MCF 10A (cell line): ENCODE data around the gene ARHGAP24. TPM values are rescaled to one million over a fixed set of nuclear protein-coding genes. Genes with fewer than 3 reads are reported as not detected.

Experiments
- BruUV-seq: library from RNA; stranded (reverse); fragments of 400-500 nt; replicated peaks from 2 replicates; lab custom pipeline; 2021; lab: Mats Ljungman, UMichigan
- CTCF ChIA-PET: fragments of 300-600 bp; sonication (Branson Sonifier 250); formaldehyde crosslinking; extraction: SDS; loops from one replicate; lab custom pipeline; 2021; ENCODE audit warnings: antibody characterized with exemption, inconsistent platforms; lab: Yijun Ruan, JAX
- POLR2A ChIA-PET: fragments of 300-600, 350-650 bp; sonication (Branson Sonifier 250); formaldehyde crosslinking; extraction: SDS; loops from one replicate; lab custom pipeline; 2020; ENCODE audit warnings: antibody characterized with exemption, inconsistent platforms; lab: Yijun Ruan, JAX
- DNase-seq: peaks from one replicate; pipeline ENCODE4 v3.0.0-alpha.2; 2018; ENCODE audit not compliant: unreplicated experiment
- H3K27ac Mint-ChIP-seq: one replicate; pipeline ENCODE4 v1.8.0; 2022; ENCODE audit warnings: mild to moderate bottlenecking, low read depth, mixed read lengths; ENCODE audit not compliant: unreplicated experiment
- H3K27me3 Mint-ChIP-seq: one replicate; pipeline ENCODE4 v1.8.0; 2022; ENCODE audit warnings: mixed read lengths; ENCODE audit not compliant: insufficient read depth, unreplicated experiment
- H3K36me3 Mint-ChIP-seq: one replicate; pipeline ENCODE4 v1.8.0; 2022; ENCODE audit warnings: mild to moderate bottlenecking, moderate library complexity, mixed read lengths; ENCODE audit not compliant: insufficient read depth, unreplicated experiment
- H3K4me1 Mint-ChIP-seq: one replicate; pipeline ENCODE4 v1.8.0; 2022; ENCODE audit warnings: mixed read lengths; ENCODE audit not compliant: insufficient read depth, unreplicated experiment
- H3K4me3 Mint-ChIP-seq: one replicate; pipeline ENCODE4 v1.8.0; 2022; ENCODE audit warnings: mild to moderate bottlenecking, moderate library complexity, mixed read lengths; ENCODE audit not compliant: unreplicated experiment
- H3K9me3 Mint-ChIP-seq: one replicate; pipeline ENCODE4 v1.8.0; 2022; ENCODE audit warnings: mixed read lengths; ENCODE audit not compliant: unreplicated experiment
- intact Hi-C: fragments of 100-400 bp; cut with micrococcal nuclease; formaldehyde crosslinking; loops from 2 replicates; pipeline ENCODE4 v1.14.1; 2022
- total RNA-seq: library from RNA; stranded (reverse); gene quantifications from 2 replicates; pipeline ENCODE4 v1.2.3, GENCODE V29; 2022
- TF ChIP-seq, protein P1 (sequence below): fragments of 200-600 bp; IDR thresholded peaks from one replicate; pipeline ENCODE4 v1.8.0; 2022; ENCODE audit warnings: antibody characterized with exemption, mild to moderate bottlenecking; ENCODE audit not compliant: unreplicated experiment

ARHGAP24 gene
- total RNA-seq, 1 experiment from 2014 or later, result 2.6 TPM

DNA sequence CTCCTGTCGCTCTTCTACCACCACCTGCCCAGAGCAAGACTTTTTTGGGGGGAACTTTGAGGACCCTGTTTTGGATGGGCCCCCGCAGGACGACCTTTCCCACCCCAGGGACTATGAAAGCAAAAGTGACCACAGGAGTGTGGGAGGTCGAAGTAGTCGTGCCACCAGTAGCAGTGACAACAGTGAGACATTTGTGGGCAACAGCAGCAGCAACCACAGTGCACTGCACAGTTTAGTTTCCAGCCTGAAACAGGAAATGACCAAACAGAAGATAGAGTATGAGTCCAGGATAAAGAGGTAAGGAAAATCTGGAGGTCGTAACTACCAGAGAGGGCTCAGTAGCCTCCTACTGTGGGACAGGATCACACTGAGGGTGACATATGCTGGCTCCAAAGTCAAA lies 520.4 kb downstream of the ARHGAP24 start:
- no peak overlapping the region for H3K4me3 Mint-ChIP-seq
- CTCF ChIA-PET, result interaction anchor here (0.6 to 1.1 kb wide), 2 partner anchors 162 to 201 kb away, joined by 3 read pairs; no protein-coding TSS in a partner anchor
- H3K27me3 Mint-ChIP-seq, result no peaks in the 10 kb centered on the region
- no peaks in the 10 kb centered on the region for H3K36me3 Mint-ChIP-seq
- BruUV-seq, result no TSS peak
- no peak overlapping the region for H3K27ac Mint-ChIP-seq
- no peak for DNase-seq
- H3K9me3 Mint-ChIP-seq, result no peaks in the 10 kb centered on the region
- intact Hi-C loops, result no loop called here
- POLR2A ChIA-PET, result no interaction called here
- TF ChIP-seq, protein P1, sequence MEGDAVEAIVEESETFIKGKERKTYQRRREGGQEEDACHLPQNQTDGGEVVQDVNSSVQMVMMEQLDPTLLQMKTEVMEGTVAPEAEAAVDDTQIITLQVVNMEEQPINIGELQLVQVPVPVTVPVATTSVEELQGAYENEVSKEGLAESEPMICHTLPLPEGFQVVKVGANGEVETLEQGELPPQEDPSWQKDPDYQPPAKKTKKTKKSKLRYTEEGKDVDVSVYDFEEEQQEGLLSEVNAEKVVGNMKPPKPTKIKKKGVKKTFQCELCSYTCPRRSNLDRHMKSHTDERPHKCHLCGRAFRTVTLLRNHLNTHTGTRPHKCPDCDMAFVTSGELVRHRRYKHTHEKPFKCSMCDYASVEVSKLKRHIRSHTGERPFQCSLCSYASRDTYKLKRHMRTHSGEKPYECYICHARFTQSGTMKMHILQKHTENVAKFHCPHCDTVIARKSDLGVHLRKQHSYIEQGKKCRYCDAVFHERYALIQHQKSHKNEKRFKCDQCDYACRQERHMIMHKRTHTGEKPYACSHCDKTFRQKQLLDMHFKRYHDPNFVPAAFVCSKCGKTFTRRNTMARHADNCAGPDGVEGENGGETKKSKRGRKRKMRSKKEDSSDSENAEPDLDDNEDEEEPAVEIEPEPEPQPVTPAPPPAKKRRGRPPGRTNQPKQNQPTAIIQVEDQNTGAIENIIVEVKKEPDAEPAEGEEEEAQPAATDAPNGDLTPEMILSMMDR, result no peak
- no peaks in the 10 kb centered on the region for H3K4me1 Mint-ChIP-seq

DNA sequence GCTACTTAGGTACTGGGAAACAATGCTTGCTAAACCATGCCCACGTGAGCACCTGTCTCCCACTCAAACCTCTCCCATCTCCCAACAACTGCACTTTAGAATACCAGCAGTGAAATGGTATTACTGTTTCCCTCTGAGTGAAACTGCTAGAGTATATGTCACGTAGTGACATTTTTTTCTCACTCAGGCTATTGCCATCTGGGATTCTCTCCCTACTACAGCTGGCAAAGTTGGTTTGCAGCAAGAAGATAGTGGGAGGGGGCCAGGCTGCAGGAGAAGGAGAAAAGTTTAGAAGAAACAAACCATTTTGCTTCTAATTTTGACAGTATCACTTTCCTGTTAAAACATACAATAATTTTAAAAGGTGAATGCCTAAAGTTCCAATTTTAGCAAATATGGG lies 526.6 kb downstream of the ARHGAP24 start:
- no TSS peak for BruUV-seq
- no peaks in the 10 kb centered on the region for H3K4me1 Mint-ChIP-seq
- no peak overlapping the region for H3K4me3 Mint-ChIP-seq
- ChIA-PET POLR2A (no interaction called here), CTCF (interaction anchor here (1.1 kb wide), 1 partner anchor 42 kb away, joined by 4 read pairs; no protein-coding TSS in a partner anchor)
- H3K27me3 Mint-ChIP-seq, result no peaks in the 10 kb centered on the region
- intact Hi-C loops, result no loop called here
- TF ChIP-seq, protein P1, result no peak
- no peak overlapping the region for H3K27ac Mint-ChIP-seq
- no peaks in the 10 kb centered on the region for H3K36me3 Mint-ChIP-seq
- no peaks in the 10 kb centered on the region for H3K9me3 Mint-ChIP-seq
- no peak for DNase-seq

DNA sequence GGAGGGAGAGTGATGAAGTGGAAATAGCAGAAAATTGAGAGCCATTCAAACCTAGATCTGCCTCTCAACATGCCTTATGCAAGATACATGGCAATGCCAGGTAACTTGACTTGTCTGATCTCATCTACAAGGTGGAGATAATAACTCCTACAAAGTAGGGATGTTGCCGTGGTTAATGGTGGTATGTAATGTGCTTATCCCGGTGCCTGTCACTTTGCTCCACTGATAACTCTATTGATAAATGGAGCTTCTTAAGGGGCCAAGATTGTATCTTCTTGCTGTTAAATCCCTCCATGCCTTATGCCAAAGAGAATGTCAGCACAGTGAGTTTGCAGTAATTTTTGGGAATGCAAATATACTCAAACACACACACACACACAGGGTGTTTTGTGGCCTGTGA lies 529.1 kb downstream of the ARHGAP24 start:
- CTCF ChIA-PET, result interaction anchor here (0.6 kb wide), 1 partner anchor 40 kb away, joined by 3 read pairs; no protein-coding TSS in a partner anchor
- DNase-seq, result no peak
- POLR2A ChIA-PET, result no interaction called here
- no TSS peak for BruUV-seq
- Mint-ChIP-seq H3K27me3 (no peaks in the 10 kb centered on the region), H3K27ac (no peak overlapping the region), H3K36me3 (no peaks in the 10 kb centered on the region), H3K4me1 (no peaks in the 10 kb centered on the region), H3K9me3 (no peaks in the 10 kb centered on the region), H3K4me3 (no peak overlapping the region)
- TF ChIP-seq, protein P1, result no peak
- intact Hi-C loops, result no loop called here

GRCh38 chr4:86006057-86006456 lies 531.1 kb downstream of the ARHGAP24 start:
- CTCF ChIA-PET, result interaction anchor here (1.1 kb wide), 1 partner anchor 209 kb away, joined by 4 read pairs; no protein-coding TSS in a partner anchor
- Mint-ChIP-seq H3K9me3 (no peaks in the 10 kb centered on the region), H3K36me3 (no peaks in the 10 kb centered on the region), H3K27ac (no peak overlapping the region), H3K4me1 (no peaks in the 10 kb centered on the region), H3K27me3 (no peaks in the 10 kb centered on the region), H3K4me3 (no peak overlapping the region)
- DNase-seq, result no peak
- intact Hi-C loops, result no loop called here
- BruUV-seq, result no TSS peak
- TF ChIP-seq, protein P1, result no peak
- POLR2A ChIA-PET, result no interaction called here
